HT-29 (cell line): Measurements from ENCODE around the gene POLR1A. TPM values are rescaled to one million over a fixed set of nuclear protein-coding genes. Genes with fewer than 3 reads are reported as not detected.

Experiments
- DNase-seq: peaks from one replicate; pipeline ENCODE4 v3.0.0-alpha.2; 2015; ENCODE audit warnings: low spot score
- total RNA-seq: library from RNA; depleted of rRNA; stranded (reverse); fragments of >200 nt; shearing (Covaris generic); gene quantifications from 2 replicates; pipeline ENCODE4 v1.2.3, GENCODE V29; 2014

The POLR1A gene
- total RNA-seq, 1 experiment from 2014 or later, result 23.8 TPM

- DNase-seq, result no peak
Observed at GRCh38 chr2:86023366-86023712, 82.3 kb downstream of the POLR1A start.

- no peak for DNase-seq
Observed at GRCh38 chr2:86022661-86023365, 82.9 kb downstream of the POLR1A start.

- DNase-seq, result peak; percentile 31
Observed at GRCh38 chr2:86021396-86022378, 84.0 kb downstream of the POLR1A start.

- no peak for DNase-seq
Observed at GRCh38 chr2:86020984-86021383, 84.7 kb downstream of the POLR1A start.

- DNase-seq, result no peak
Observed at GRCh38 chr2:86019121-86019520, 86.6 kb downstream of the POLR1A start.

- peak; percentile 21 for DNase-seq
Observed at GRCh38 chr2:86017901-86018896, 87.5 kb downstream of the POLR1A start.

- DNase-seq, result no peak
Observed at GRCh38 chr2:86016581-86016980, 89.1 kb downstream of the POLR1A start.

- DNase-seq, result no peak
Observed at GRCh38 chr2:86015699-86016098, 90.0 kb downstream of the POLR1A start.

- no peak for DNase-seq
Observed at GRCh38 chr2:86015006-86015405, 90.7 kb downstream of the POLR1A start.

- DNase-seq, result no peak
Observed at GRCh38 chr2:86014493-86014892, 91.2 kb downstream of the POLR1A start.

GRCh38 chr2:86012007-86012712, 93.5 kb downstream of the POLR1A start:
- DNase-seq, result no peak

- peak; percentile 24 for DNase-seq
Observed at GRCh38 chr2:86011449-86011941, 94.2 kb downstream of the POLR1A start.

GRCh38 chr2:86010083-86010482, 95.6 kb downstream of the POLR1A start:
- no peak for DNase-seq

GRCh38 chr2:86006524-86006923, 99.2 kb downstream of the POLR1A start:
- no peak for DNase-seq

- no peak for DNase-seq
Observed at GRCh38 chr2:86003967-86004366, 101.7 kb downstream of the POLR1A start.

GRCh38 chr2:86003104-86003503, 102.6 kb downstream of the POLR1A start:
- DNase-seq, result no peak

GRCh38 chr2:86002375-86002774, 103.3 kb downstream of the POLR1A start:
- no peak for DNase-seq

GRCh38 chr2:86001326-86001725, 104.4 kb downstream of the POLR1A start:
- DNase-seq, result no peak

- no peak for DNase-seq
Observed at GRCh38 chr2:86000938-86001312, 104.8 kb downstream of the POLR1A start.

GRCh38 chr2:86000131-86000937, 105.4 kb downstream of the POLR1A start:
- no peak for DNase-seq
